Right atrium auricular region (tissue), 2 donors: ENCODE data around the gene IARS1. TPM values are rescaled to one million over a fixed set of nuclear protein-coding genes. Genes with fewer than 3 reads are reported as not detected.

Experiments
- DNase-seq: peaks from one replicate; pipeline ENCODE4 v3.0.0-alpha.2; 2019; ENCODE audit warnings: low spot score
- H3K27ac ChIP-seq, 2 donors: fragments of 200-600 bp; sonication (generic); 1 replicate in 1 of 2; 2 replicates in 1 of 2; pipeline ENCODE4 v1.5.1; 2016 to 2019
- H3K27me3 ChIP-seq, 2 donors: fragments of 200-600 bp; sonication (generic); one replicate each; pipeline versions ENCODE4 v1.5.1 to v1.6.0; 2017 to 2019
- H3K36me3 ChIP-seq: fragments of 200-600 bp; sonication (generic); one replicate; pipeline ENCODE4 v1.5.1; 2016
- H3K4me1 ChIP-seq, 2 donors: fragments of 200-600 bp; sonication (generic); one replicate each; pipeline versions ENCODE4 v1.5.1 to v1.6.0; 2017 to 2019
- H3K4me3 ChIP-seq, 2 donors: fragments of 200-600 bp; sonication (generic); 1 replicate in 1 of 2; 2 replicates in 1 of 2; pipeline ENCODE4 v1.5.1; 2017 to 2019; ENCODE audit warnings: mild to moderate bottlenecking in 1 of 2, moderate library complexity in 1 of 2
- H3K9me3 ChIP-seq, 2 donors: fragments of 200-600 bp; sonication (generic); one replicate each; pipeline ENCODE4 v1.5.1; 2019
- CTCF ChIP-seq, 2 donors: fragments of 200-600 bp; sonication (generic); IDR thresholded peaks; one replicate each; pipeline ENCODE4 v1.5.1; 2019; ENCODE audit warnings: antibody characterized with exemption in 2 of 2
- total RNA-seq, 2 donors: library from RNA; depleted of rRNA; stranded (reverse); fragments of >200 nt; gene quantifications; one replicate each; pipeline ENCODE4 v1.1.0, GENCODE V29; 2016

IARS1 gene
- total RNA-seq, 2 donors from 2014 or later, result 40.1 to 55.1 TPM

GRCh38 chr9:92294297-92294676 lies 790 bp upstream of the IARS1 start:
- no peak for TF ChIP-seq CTCF (IDR thresholded peaks at IDR 0.05)
- DNase-seq, result no peak
- H3K4me1 ChIP-seq, result peaks cover 0 to 18% of the 10 kb centered on the region in 2 donors
- peak overlapping the region; percentile 68 to 71 for H3K27ac ChIP-seq
- no peaks in the 10 kb centered on the region for H3K27me3 ChIP-seq
- H3K36me3 ChIP-seq, result peaks cover 25% of the 10 kb centered on the region
- H3K4me3 ChIP-seq, result peak overlapping the region; percentile 69 to 93
- no peaks in the 10 kb centered on the region for H3K9me3 ChIP-seq

GRCh38 chr9:92293075-92293354 lies 482 bp downstream of the IARS1 start:
- TF ChIP-seq CTCF (IDR thresholded peaks at IDR 0.05), result no peak
- Histone ChIP-seq H3K27ac (peak overlapping the region; percentile 68 to 71), H3K27me3 (no peaks in the 10 kb centered on the region), H3K36me3 (peaks cover 13% of the 10 kb centered on the region), H3K9me3 (no peaks in the 10 kb centered on the region), H3K4me3 (peak overlapping the region; percentile 69 to 93), H3K4me1 (peaks cover 0 to 18% of the 10 kb centered on the region in 2 donors)
- DNase-seq, result no peak

- H3K27ac ChIP-seq, result peak overlapping the region in 1 of 2 donors; percentile 71
- peak overlapping the region; percentile 69 to 93 for H3K4me3 ChIP-seq
- peaks cover 7% of the 10 kb centered on the region for H3K36me3 ChIP-seq
- no peaks in the 10 kb centered on the region for H3K27me3 ChIP-seq
- no peaks in the 10 kb centered on the region for H3K9me3 ChIP-seq
- H3K4me1 ChIP-seq, result peaks cover 0 to 18% of the 10 kb centered on the region in 2 donors
- no peak for TF ChIP-seq CTCF (IDR thresholded peaks at IDR 0.05)
- no peak for DNase-seq
Observed at GRCh38 chr9:92292338-92293074, 991 bp downstream of the IARS1 start.

GRCh38 chr9:92291577-92291976 lies 1.9 kb downstream of the IARS1 start:
- Histone ChIP-seq H3K9me3 (no peaks in the 10 kb centered on the region), H3K36me3 (peaks cover 5% of the 10 kb centered on the region), H3K4me1 (peaks cover 0 to 18% of the 10 kb centered on the region in 2 donors), H3K27me3 (no peaks in the 10 kb centered on the region), H3K4me3 (no peak overlapping the region), H3K27ac (no peak overlapping the region)
- DNase-seq, result no peak
- no peak for TF ChIP-seq CTCF (IDR thresholded peaks at IDR 0.05)

- H3K36me3 ChIP-seq, result peaks cover 12% of the 10 kb centered on the region
- no peaks in the 10 kb centered on the region for H3K27me3 ChIP-seq
- no peaks in the 10 kb centered on the region for H3K9me3 ChIP-seq
- no peak overlapping the region for H3K4me3 ChIP-seq
- DNase-seq, result no peak
- peaks cover 0 to 18% of the 10 kb centered on the region in 2 donors for H3K4me1 ChIP-seq
- no peak overlapping the region for H3K27ac ChIP-seq
- no peak for TF ChIP-seq CTCF (IDR thresholded peaks at IDR 0.05)
Observed at GRCh38 chr9:92290785-92291429, 2.6 kb downstream of the IARS1 start.
